Ovary (tissue), 9 donors: ENCODE measurements around the gene MPZL2. TPM values are rescaled to one million over a fixed set of nuclear protein-coding genes. Genes with fewer than 3 reads are reported as not detected.

Experiments used
- DNase-seq, 5 donors: peaks; one replicate each; pipeline ENCODE4 v3.0.0-alpha.2; 2019 to 2020
- H3K27ac ChIP-seq, 2 donors: fragments of 200-600 bp; one replicate each; pipeline versions ENCODE4 v1.5.1 to v1.8.0; 2019 to 2022
- H3K27me3 ChIP-seq: fragments of 200-600 bp; one replicate; pipeline ENCODE4 v1.8.0; 2022
- H3K36me3 ChIP-seq: fragments of 200-600 bp; sonication (generic); one replicate; pipeline ENCODE4 v1.5.1; 2019
- H3K4me1 ChIP-seq: one replicate; pipeline ENCODE4 v1.8.1; 2013; ENCODE audit warnings: mild to moderate bottlenecking, moderate library complexity; ENCODE audit not compliant: insufficient read depth
- H3K4me3 ChIP-seq: fragments of 200-600 bp; sonication (generic); one replicate; pipeline ENCODE4 v1.5.1; 2017
- H3K9me3 ChIP-seq, 2 donors: fragments of 200-600 bp in 1 of 2; sonication (generic) in 1 of 2; one replicate each; pipeline versions ENCODE4 v1.5.1 to v1.8.1; 2013 to 2019; ENCODE audit warnings: mild to moderate bottlenecking in 1 of 2, moderate library complexity in 1 of 2
- CTCF ChIP-seq, 3 donors: fragments of 450-650 bp in 2 of 3; fragments of 200-600 bp in 1 of 3; IDR thresholded peaks; one replicate each; pipeline versions ENCODE4 v1.5.1 to v1.8.0; 2016 to 2022; ENCODE audit warnings: antibody characterized with exemption in 3 of 3, mild to moderate bottlenecking in 1 of 3
- EP300 ChIP-seq: sonication (generic); formaldehyde crosslinking; IDR thresholded peaks from one replicate; pipeline ENCODE4 v1.6.1; 2017; ENCODE audit warnings: antibody characterized with exemption
- POLR2A ChIP-seq: fragments of 450-650 bp; IDR thresholded peaks from one replicate; pipeline ENCODE4 v1.6.1; 2017; ENCODE audit warnings: antibody characterized with exemption, mild to moderate bottlenecking, moderate library complexity
- WGBS, 3 donors: extraction: QIAGEN DNeasy Blood & Tissue Kit in 1 of 3; methylation state at CpG; one replicate each; pipeline versions ENCODE4 v1.1.5 to v1.1.7; 2013 to 2017; 5-methylcytosine and 5-hydroxymethylcytosine counted together
- intact Hi-C, 4 donors: fragments of 100-400 bp; cut with DNase I; formaldehyde crosslinking; loops; one replicate each; pipeline versions ENCODE4 v1.11.0 to v1.15.1; 2022 to 2023
- polyA plus RNA-seq, 2 donors: library from polyadenylated mRNA; stranded (reverse); fragments of 200-250 nt in 1 of 2; fragments of 350-450 nt in 1 of 2; fragmentation: Illumina TruSeq in 1 of 2; extraction: RNeasy Lipid Tissue Mini Kit (QIAGEN cat#74804) in 1 of 2; gene quantifications; one replicate each; pipeline ENCODE4 v1.2.3, GENCODE V29; 2013 to 2014
- total RNA-seq, 7 donors: library from RNA; depleted of rRNA in 2 of 7; stranded (reverse); fragments of >200 nt in 2 of 7; fragmentation: NEBNext Ultra II Directional in 3 of 7; extraction: Animal tissue kit (Norgen Biotek cat#: 25700) in 3 of 7; gene quantifications; one replicate each; pipeline versions ENCODE4 v1.1.0 to v1.2.4, GENCODE V29; 2016 to 2023
- donor health status: DM: no; HTN: no; CAD: no; lungs with moderate emphysema.
- donor health status: DM: no; HTN: no; CAD: no.
- donor health status: Bipolar disorder and iron deficiency.
- donor health status: DM: yes; HTN: yes; CAD: no.
- donor health status: DM: no; HTN: no; CAD: no.
- donor health status: DM: yes; HTN: yes; CAD: no.

MPZL2 gene
- total and polyA plus RNA-seq, 9 donors: 4.4 to 42.5 (median 9.6) TPM

GRCh38 chr11:118213201-118213600 is 50.9 kb downstream of the MPZL2 start:
- Histone ChIP-seq H3K4me3 (no peak overlapping the region), H3K27ac (no peak overlapping the region), H3K4me1 (no peaks in the 10 kb centered on the region), H3K9me3 (no peaks in the 10 kb centered on the region), H3K36me3 (no peaks in the 10 kb centered on the region), H3K27me3 (no peaks in the 10 kb centered on the region)
- WGBS, 3 donors: 68 to 77% (median 75%) methylated on average over 4 of the region's 4 CpGs
- intact Hi-C loops: no loop called here
- TF ChIP-seq POLR2A: no peak
- TF ChIP-seq CTCF (IDR thresholded peaks at IDR 0.05): no peak
- no peak for TF ChIP-seq EP300
- no peak for DNase-seq

- intact Hi-C loops: no loop called here
- 64 to 73% (median 70%) methylated on average over 2 of the region's 2 CpGs for WGBS, 3 donors
- H3K9me3 ChIP-seq: no peaks in the 10 kb centered on the region
- H3K27me3 ChIP-seq: no peaks in the 10 kb centered on the region
- no peaks in the 10 kb centered on the region for H3K4me1 ChIP-seq
- no peaks in the 10 kb centered on the region for H3K36me3 ChIP-seq
- H3K4me3 ChIP-seq: no peak overlapping the region
- TF ChIP-seq POLR2A (no peak), EP300 (no peak), CTCF (IDR thresholded peaks at IDR 0.05) (no peak)
- DNase-seq: no peak
- H3K27ac ChIP-seq: no peak overlapping the region
Observed at GRCh38 chr11:118212781-118213191, 51.3 kb downstream of the MPZL2 start.

DNA sequence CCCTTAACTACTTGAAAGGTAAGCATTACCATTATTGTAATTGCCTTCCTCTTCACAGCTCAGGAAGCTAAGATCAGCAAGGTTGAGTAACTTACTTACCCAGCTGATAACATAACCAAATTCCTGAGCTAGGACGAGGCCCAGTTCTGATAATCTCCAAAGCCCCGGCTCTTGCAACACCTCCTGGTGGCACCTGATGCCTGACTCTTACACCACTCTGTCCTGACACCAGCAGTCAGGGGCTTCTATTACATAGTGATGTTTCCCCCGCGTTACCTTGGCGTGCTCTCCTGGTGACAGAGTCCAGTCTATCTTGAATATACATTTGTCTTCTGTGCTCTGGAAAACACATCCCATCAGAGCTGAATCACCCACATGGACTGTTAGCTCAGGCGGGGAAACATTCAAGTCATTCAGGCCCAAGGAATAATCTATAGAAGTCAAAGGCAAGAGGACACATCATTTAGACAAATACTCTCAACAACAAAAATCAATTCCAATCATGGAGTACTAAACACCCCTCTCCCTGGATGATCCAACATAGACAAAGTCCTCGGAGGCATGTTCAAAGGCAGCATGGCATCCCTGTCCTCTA is 51.9 kb downstream of the MPZL2 start:
- Histone ChIP-seq H3K27ac (no peak overlapping the region), H3K27me3 (no peaks in the 10 kb centered on the region), H3K4me1 (no peaks in the 10 kb centered on the region), H3K9me3 (no peaks in the 10 kb centered on the region), H3K36me3 (no peaks in the 10 kb centered on the region), H3K4me3 (no peak overlapping the region)
- TF ChIP-seq CTCF (IDR thresholded peaks at IDR 0.05) (no peak), EP300 (no peak), POLR2A (no peak)
- 68 to 75% (median 75%) methylated on average over 7 of the region's 7 CpGs for WGBS, 3 donors
- intact Hi-C loops: no loop called here
- no peak for DNase-seq

DNA sequence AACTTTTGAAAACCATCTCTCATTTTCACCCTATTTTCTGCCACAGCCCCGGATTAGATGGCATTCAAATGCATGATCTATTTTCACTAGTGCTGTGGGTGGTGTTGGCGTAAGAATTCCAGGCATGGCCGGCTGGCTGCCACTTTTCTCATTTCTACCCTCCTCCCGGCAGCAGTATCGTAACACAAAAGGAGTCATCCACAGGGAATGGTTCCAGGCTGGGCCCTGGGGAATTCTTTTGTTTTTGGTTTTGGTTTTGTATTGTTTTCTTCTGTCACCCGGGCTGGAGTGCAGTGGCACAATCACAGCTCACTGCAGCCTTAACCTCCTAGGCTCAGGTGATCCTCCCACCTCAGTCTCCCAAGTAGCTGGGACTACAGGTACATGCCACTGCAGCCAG is 53.1 kb downstream of the MPZL2 start:
- 18 to 35% (median 32%) methylated on average over 6 of the region's 6 CpGs for WGBS, 3 donors
- H3K27me3 ChIP-seq: no peaks in the 10 kb centered on the region
- no peaks in the 10 kb centered on the region for H3K9me3 ChIP-seq
- no peak overlapping the region for H3K27ac ChIP-seq
- no peak overlapping the region for H3K4me3 ChIP-seq
- H3K36me3 ChIP-seq: no peaks in the 10 kb centered on the region
- DNase-seq: no peak
- TF ChIP-seq POLR2A (no peak), CTCF (IDR thresholded peaks at IDR 0.05) (no peak), EP300 (no peak)
- intact Hi-C loops: no loop called here
- no peaks in the 10 kb centered on the region for H3K4me1 ChIP-seq
